Measurements from ENCODE around the gene DOK4. TPM values are rescaled to one million over a fixed set of nuclear protein-coding genes. Genes with fewer than 3 reads are reported as not detected.

The DOK4 gene
- total RNA-seq, 2 experiments from 2014 or later: 2.4 to 2.9 TPM

DNA sequence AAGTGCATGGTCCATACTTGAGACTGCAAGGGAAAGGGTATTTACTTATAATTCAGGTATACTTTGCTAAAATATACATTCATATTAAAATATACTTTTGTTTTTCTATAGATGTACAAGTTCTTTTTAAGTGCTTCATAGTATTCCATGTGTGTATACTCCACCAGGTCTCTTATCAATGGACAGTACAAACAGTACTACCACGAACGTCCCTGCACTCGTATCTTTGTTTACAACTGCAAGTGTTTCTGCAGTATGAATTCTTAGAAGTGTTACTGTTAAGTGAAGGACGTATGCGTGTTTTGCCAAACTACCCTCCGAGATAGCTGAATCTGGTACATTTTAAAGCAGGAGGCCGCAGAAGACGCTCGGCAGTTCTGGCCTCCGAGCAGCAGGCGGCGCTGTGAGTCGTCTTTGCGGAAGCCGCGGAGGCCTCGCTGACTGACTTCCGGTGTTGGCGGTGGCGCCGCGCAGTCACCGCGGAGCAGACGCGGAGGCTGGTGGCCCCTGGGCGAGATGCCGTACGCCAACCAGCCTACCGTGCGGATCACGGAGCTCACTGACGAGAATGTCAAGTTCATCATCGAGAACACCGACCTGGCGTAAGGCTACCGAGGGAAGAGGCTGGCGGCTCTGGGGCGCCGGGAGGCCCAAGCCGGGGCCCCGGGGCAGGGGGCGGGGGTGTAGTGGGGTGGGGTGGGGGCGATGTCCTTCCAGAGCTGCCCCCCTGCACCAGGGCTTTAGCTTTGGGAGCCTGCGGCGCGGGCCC is 23.9 kb downstream of the DOK4 start, which contains the start of gene POLR2C:
Gene POLR2C, plus strand, starts transcription at position 471 of the 769 bp plus-strand sequence. Its CDS starts 46 bp downstream, at position 517.
- H3K27ac Mint-ChIP-seq: peak within 1 kb of the TSS; percentile 92
- Histone ChIP-seq H3K27ac (ENCODE audit: low read depth in 1 of 2, low read length in 2 of 2) (peak within 1 kb of the TSS; percentile 33 to 52), H3K27me3 (ENCODE audit: control insufficient read depth in 1 of 2, insufficient read depth in 2 of 2, low read length in 2 of 2) (no peaks in the 10 kb centered on the region), H3K4me1 (ENCODE audit: insufficient read depth, low read length) (peaks cover 32% of the 10 kb centered on the region), H3K4me3 (ENCODE audit: low read length) (peak within 1 kb of the TSS; percentile 79), H3K9me3 (ENCODE audit: control insufficient read depth in 1 of 2, insufficient read depth in 1 of 2, low read length in 2 of 2) (no peaks in the 10 kb centered on the region), H3K36me3 (ENCODE audit: insufficient read depth, low read length) (peaks cover 64% of the 10 kb centered on the region)
- DNase-seq (peak; percentile 86 to 96 (median 92)), ATAC-seq (ENCODE audit: poor library complexity) (peak; percentile 96)
- no peaks in the 10 kb centered on the region for H3K9me3 Mint-ChIP-seq
- H3K36me3 Mint-ChIP-seq (ENCODE audit: low read depth): peaks cover 75% of the 10 kb centered on the region
- intact Hi-C loops (cut with DNase I, micrococcal nuclease): loop anchor here in 1 of 2 experiments (1.0 to 10.0 kb wide), 6 partner anchors 15 to 528 kb away; partner anchors contain the start of genes CIAPIN1, COQ9, DOK4 and HERPUD1
- peak within 1 kb of the TSS; percentile 100 for H3K4me3 Mint-ChIP-seq
- TF ChIP-seq, protein P1, sequence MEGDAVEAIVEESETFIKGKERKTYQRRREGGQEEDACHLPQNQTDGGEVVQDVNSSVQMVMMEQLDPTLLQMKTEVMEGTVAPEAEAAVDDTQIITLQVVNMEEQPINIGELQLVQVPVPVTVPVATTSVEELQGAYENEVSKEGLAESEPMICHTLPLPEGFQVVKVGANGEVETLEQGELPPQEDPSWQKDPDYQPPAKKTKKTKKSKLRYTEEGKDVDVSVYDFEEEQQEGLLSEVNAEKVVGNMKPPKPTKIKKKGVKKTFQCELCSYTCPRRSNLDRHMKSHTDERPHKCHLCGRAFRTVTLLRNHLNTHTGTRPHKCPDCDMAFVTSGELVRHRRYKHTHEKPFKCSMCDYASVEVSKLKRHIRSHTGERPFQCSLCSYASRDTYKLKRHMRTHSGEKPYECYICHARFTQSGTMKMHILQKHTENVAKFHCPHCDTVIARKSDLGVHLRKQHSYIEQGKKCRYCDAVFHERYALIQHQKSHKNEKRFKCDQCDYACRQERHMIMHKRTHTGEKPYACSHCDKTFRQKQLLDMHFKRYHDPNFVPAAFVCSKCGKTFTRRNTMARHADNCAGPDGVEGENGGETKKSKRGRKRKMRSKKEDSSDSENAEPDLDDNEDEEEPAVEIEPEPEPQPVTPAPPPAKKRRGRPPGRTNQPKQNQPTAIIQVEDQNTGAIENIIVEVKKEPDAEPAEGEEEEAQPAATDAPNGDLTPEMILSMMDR (IDR thresholded peaks at IDR 0.05): peak; percentile 99
- ChIA-PET CTCF (interaction anchor here (0.7 to 2.4 kb wide), 17 partner anchors 9 to 273 kb away, joined by 3 to 55 read pairs (median 5); partner anchors contain the start of genes CIAPIN1, COQ9, DOK4 and KATNB1), POLR2A (interaction anchor here (0.6 to 4.6 kb wide), 25 partner anchors 9 to 277 kb away, joined by 3 to 82 read pairs (median 6); partner anchors contain the start of genes ADGRG5, ARL2BP, CCDC102A and CIAPIN1)
- peaks cover 43% of the 10 kb centered on the region for H3K4me1 Mint-ChIP-seq (ENCODE audit: low read depth)
- H3K27me3 Mint-ChIP-seq: no peaks in the 10 kb centered on the region

DNA sequence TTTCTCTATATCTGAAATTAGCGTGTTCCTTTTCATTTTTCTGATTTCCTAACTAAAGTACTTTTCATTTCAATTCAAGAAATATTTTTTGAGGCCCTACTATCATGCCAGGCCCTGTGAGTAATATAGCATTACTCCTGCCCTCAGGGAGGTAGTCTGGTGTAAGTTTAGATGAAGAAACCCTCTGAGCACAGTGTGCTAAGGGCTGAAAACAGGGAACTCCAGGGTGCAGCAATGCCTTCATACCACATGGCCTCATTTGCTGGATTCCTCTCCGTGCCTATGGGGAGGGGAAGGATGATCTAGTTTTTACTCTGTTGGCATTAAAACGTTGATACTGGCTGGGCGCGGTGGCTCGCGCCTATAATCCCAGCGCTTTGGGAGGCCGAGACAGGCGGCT is 34.3 kb downstream of the DOK4 start:
- H3K27me3 Mint-ChIP-seq: no peaks in the 10 kb centered on the region
- DNase-seq (no peak), ATAC-seq (ENCODE audit: poor library complexity) (no peak)
- H3K9me3 Mint-ChIP-seq: no peaks in the 10 kb centered on the region
- POLR2A ChIA-PET: interaction anchor here (0.7 to 1.1 kb wide), 2 partner anchors 11 to 188 kb away, joined by 3 to 8 read pairs; partner anchors contain the start of gene POLR2C
- no peak overlapping the region for H3K4me3 ChIP-seq (ENCODE audit: low read length)
- H3K4me1 Mint-ChIP-seq (ENCODE audit: low read depth): peaks cover 14% of the 10 kb centered on the region
- CTCF ChIA-PET: interaction anchor here (1.9 kb wide), 1 partner anchor 10 kb away, joined by 5 read pairs; the partner anchor contains the start of gene POLR2C
- intact Hi-C loops (cut with DNase I, micrococcal nuclease): no loop called here
- H3K27ac Mint-ChIP-seq: no peak overlapping the region
- TF ChIP-seq, protein P1 (IDR thresholded peaks at IDR 0.05): no peak
- H3K4me1 ChIP-seq (ENCODE audit: insufficient read depth, low read length): peaks cover 10% of the 10 kb centered on the region
- H3K9me3 ChIP-seq (ENCODE audit: control insufficient read depth in 1 of 2, insufficient read depth in 1 of 2, low read length in 2 of 2): no peaks in the 10 kb centered on the region
- H3K27me3 ChIP-seq (ENCODE audit: control insufficient read depth in 1 of 2, insufficient read depth in 2 of 2, low read length in 2 of 2): no peaks in the 10 kb centered on the region
- no peak overlapping the region for H3K4me3 Mint-ChIP-seq
- H3K36me3 ChIP-seq (ENCODE audit: insufficient read depth, low read length): peaks cover 54% of the 10 kb centered on the region
- peaks cover 67% of the 10 kb centered on the region for H3K36me3 Mint-ChIP-seq (ENCODE audit: low read depth)
- H3K27ac ChIP-seq (ENCODE audit: low read depth in 1 of 2, low read length in 2 of 2): no peak overlapping the region

DNA sequence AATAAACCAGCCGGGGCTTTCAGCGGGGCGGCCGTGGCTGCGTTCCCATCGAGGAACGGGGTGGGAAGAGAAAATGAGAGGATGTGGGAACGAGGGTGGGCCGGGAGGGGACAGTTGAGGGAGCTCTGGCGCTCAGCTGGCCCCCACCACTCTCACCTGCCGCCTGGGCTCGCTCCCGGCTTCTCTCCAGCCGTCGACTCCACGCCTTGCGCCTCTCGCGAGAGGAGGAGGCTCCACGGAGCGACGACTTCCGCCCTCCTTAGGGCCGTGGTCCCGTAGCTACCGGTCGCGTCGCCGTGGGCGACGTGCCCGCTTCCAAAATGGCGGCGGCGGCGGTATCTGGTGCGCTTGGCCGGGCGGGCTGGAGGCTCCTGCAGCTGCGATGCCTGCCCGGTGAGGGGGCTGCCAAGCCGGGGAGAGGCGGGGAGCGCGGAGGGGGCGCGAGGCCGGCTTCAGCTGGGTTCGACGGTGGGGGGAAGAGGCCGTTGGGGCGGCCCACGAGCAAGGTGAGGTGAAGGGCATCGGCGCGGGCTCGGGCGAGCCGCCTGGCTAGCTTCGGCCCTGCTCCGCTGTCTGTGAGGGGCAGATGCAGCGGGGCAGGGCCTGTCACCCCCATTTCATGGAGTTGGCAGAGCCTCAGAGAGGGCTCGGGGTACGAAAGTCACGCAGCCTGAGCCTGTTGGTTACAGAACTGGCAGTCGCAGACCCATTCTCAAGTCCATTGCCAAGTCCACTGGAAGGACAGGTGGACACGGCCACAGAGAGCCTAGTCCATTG is 38.9 kb downstream of the DOK4 start, which contains the start of the genes CIAPIN1 and COQ9:
Gene CIAPIN1, minus strand, starts transcription at position 200 of the 777 bp plus-strand sequence. CDS start 6,457 bp downstream, outside the sequence.
Gene COQ9, plus strand, starts transcription at position 294 of the 777 bp plus-strand sequence. Its CDS starts 27 bp downstream, at position 321.
- intact Hi-C loops (cut with DNase I, micrococcal nuclease): loop anchor here in 1 of 2 experiments (1.0 to 10.0 kb wide), 4 partner anchors 15 to 285 kb away; partner anchors contain the start of genes ARL2BP, POLR2C, PSME3IP1 and RSPRY1

More for the DNA sequence above, 38.9 kb downstream of the DOK4 start, which contains the start of the genes CIAPIN1 and COQ9:
- Histone ChIP-seq H3K4me1 (ENCODE audit: insufficient read depth, low read length) (peaks cover 29% of the 10 kb centered on the region), H3K27me3 (ENCODE audit: control insufficient read depth in 1 of 2, insufficient read depth in 2 of 2, low read length in 2 of 2) (no peaks in the 10 kb centered on the region), H3K4me3 (ENCODE audit: low read length) (peak within 1 kb of the TSS; percentile 96), H3K9me3 (ENCODE audit: control insufficient read depth in 1 of 2, insufficient read depth in 1 of 2, low read length in 2 of 2) (no peaks in the 10 kb centered on the region), H3K27ac (ENCODE audit: low read depth in 1 of 2, low read length in 2 of 2) (peak within 1 kb of the TSS; percentile 73 to 79), H3K36me3 (ENCODE audit: insufficient read depth, low read length) (peaks cover 15% of the 10 kb centered on the region)
- TF ChIP-seq, protein P1 (IDR thresholded peaks at IDR 0.05): no peak
- peak within 1 kb of the TSS; percentile 96 for H3K4me3 Mint-ChIP-seq
- peaks cover 38% of the 10 kb centered on the region for H3K36me3 Mint-ChIP-seq (ENCODE audit: low read depth)
- POLR2A ChIA-PET: interaction anchor here (0.6 to 3.7 kb wide), 18 partner anchors 9 to 577 kb away, joined by 3 to 82 read pairs (median 6); partner anchors contain the start of genes ARL2BP, CCDC102A, KATNB1 and POLR2C
- CTCF ChIA-PET: interaction anchor here (1.0 to 6.1 kb wide), 6 partner anchors 14 to 147 kb away, joined by 3 to 55 read pairs (median 7); partner anchors contain the start of genes CCDC102A and POLR2C
- no peaks in the 10 kb centered on the region for H3K27me3 Mint-ChIP-seq
- DNase-seq (peak; percentile 83 to 97 (median 92)), ATAC-seq (ENCODE audit: poor library complexity) (peak; percentile 99)
- H3K27ac Mint-ChIP-seq: peak within 1 kb of the TSS; percentile 88
- peaks cover 34% of the 10 kb centered on the region for H3K4me1 Mint-ChIP-seq (ENCODE audit: low read depth)
- no peaks in the 10 kb centered on the region for H3K9me3 Mint-ChIP-seq

Data from CD4-positive, alpha-beta T cell (primary cell).